ENCODE data around the gene LRGUK.

DNA sequence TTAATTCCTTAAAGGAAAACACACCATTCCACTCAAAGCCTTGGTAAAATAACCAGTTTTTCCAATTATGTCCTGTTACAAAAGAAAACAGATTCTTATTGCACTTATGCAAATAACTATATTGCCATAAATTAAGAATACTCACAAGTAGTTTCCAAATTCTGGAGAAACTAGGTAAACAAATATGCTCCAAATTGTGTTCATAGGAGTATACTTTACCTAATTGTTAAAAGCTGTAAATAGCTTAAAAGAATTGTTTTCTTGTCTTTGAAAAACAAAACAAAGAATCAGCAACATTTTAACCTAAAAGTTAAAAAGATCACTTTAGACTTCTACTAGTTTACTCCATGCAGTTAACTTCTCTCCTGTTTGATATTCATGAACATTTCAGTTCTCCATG, 38.9 kb upstream of the LRGUK start:
- no peak for TF ChIP-seq NRF1 (IDR thresholded peaks at IDR 0.05; ENCODE audit: low read depth, low read length)
- TF ChIP-seq EZH2 (IDR thresholded peaks at IDR 0.05; ENCODE audit: low read depth, low read length, severe bottlenecking), result no peak
- TF ChIP-seq YY1 (IDR thresholded peaks at IDR 0.05; ENCODE audit: low read depth, low read length), result no peak
- no peak for TF ChIP-seq FOSL1 (IDR thresholded peaks at IDR 0.05; ENCODE audit: insufficient read depth, low read depth, low read length)
- TF ChIP-seq EP300 (IDR thresholded peaks at IDR 0.05; ENCODE audit: borderline replicate concordance in 1 of 2, low read depth in 2 of 2, low read length in 2 of 2), result no peak
- TF ChIP-seq POLR2AphosphoS5 (IDR thresholded peaks at IDR 0.05; ENCODE audit: low read depth, low read length), result no peak
- TF ChIP-seq POLR2A (IDR thresholded peaks at IDR 0.05; ENCODE audit: control extremely low read depth in 1 of 2, low read depth in 2 of 2, low read length in 2 of 2), result no peak
- TF ChIP-seq SP1 (IDR thresholded peaks at IDR 0.05; ENCODE audit: low read depth, low read length), result no peak
- no peak for TF ChIP-seq BACH1 (IDR thresholded peaks at IDR 0.05; ENCODE audit: low read length)
- TF ChIP-seq RFX5 (IDR thresholded peaks at IDR 0.05; ENCODE audit: borderline replicate concordance, low read depth, low read length), result no peak
- no peak for TF ChIP-seq BRCA1 (IDR thresholded peaks at IDR 0.05; ENCODE audit: low read depth, low read length)
- no peak for TF ChIP-seq KDM4A (IDR thresholded peaks at IDR 0.05; ENCODE audit: low read depth, low read length, severe bottlenecking)
